Measurements from ENCODE around the gene ATAD3B. TPM values are rescaled to one million over a fixed set of nuclear protein-coding genes. Genes with fewer than 3 reads are reported as not detected.
"Not testable (repeated sequence)": the region's sequence is repeated elsewhere in the genome, so short reads cannot be mapped to it uniquely, and the experiment has no call there.

ATAD3B gene
- total and polyA plus RNA-seq, 4 donors = 6.4 to 14.3 (median 10.3) TPM

DNA sequence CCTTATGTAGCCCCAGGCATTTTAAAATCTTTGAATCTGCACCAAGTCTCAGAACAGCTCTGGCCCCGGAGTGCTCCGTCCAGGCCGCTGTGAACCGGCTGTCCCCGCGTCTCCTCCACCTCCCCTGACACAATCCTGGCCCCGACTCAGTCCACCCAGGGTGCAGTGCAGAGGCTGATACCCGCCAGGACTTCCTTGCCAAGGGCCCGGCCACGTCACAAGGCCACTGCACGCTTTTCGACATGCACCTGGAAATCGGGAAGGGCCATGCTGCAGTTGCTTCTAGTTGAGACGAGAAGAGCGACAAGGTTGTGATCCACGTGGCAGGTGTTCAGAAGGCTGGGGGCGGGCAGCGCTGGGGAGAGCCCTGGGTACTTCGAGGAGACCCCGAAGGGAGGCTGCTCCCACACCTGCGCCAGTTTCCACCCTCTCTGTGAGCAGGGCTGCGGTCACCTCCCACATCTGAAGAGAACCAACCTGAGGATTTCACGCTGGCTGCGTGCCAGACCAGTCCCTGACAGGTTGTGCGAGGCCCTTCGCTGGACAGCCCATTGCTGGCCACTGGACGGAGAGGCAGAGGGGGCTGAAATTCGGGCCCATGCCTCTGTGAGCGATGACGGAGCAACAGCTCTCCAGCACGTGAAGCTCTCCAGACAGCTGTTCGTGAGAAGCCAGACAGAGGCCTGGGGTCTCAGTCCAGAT is 29.3 kb upstream of the ATAD3B start:
- Histone ChIP-seq H3K27ac (ENCODE audit: low read depth in 1 of 2, low read length in 2 of 2) (no peak overlapping the region), H3K4me3 (ENCODE audit: low read depth in 1 of 3, low read length in 3 of 3) (no peak overlapping the region), H3K36me3 (ENCODE audit: control insufficient read depth in 4 of 4, insufficient read depth in 3 of 4, low read depth in 1 of 4, low read length in 3 of 4) (peaks cover 0 to 3% (median 0%) of the 10 kb centered on the region in 4 donors), H3K27me3 (ENCODE audit: control insufficient read depth in 4 of 4, insufficient read depth in 4 of 4, low read length in 3 of 4) (no peaks in the 10 kb centered on the region), H3K9me3 (ENCODE audit: control insufficient read depth in 4 of 4, low read length in 3 of 4) (no peaks in the 10 kb centered on the region), H3K4me1 (ENCODE audit: control insufficient read depth in 4 of 4, insufficient read depth in 4 of 4, low read length in 3 of 4) (peaks cover 16 to 34% (median 24%) of the 10 kb centered on the region in 4 donors), H3K9ac (ENCODE audit: low read depth in 1 of 2, low read length in 2 of 2) (no peak overlapping the region)
- no peak for DNase-seq (ENCODE audit: low spot score)
- 89% methylated on average over 32 of the region's 32 CpGs for WGBS
- no peak for TF ChIP-seq FOXA1 (IDR thresholded peaks at IDR 0.05)
- TF ChIP-seq NR2F2 (IDR thresholded peaks at IDR 0.05) = no peak
- no peak for TF ChIP-seq TAF1 (conservative IDR thresholded peaks at IDR 0.05)
- no peak for TF ChIP-seq JUND (IDR thresholded peaks at IDR 0.05)
- no peak for TF ChIP-seq SP1 (IDR thresholded peaks at IDR 0.05)
- no peak for TF ChIP-seq HNF4G (IDR thresholded peaks at IDR 0.05)
- TF ChIP-seq RXRA (IDR thresholded peaks at IDR 0.05) = no peak

- DNase-seq (ENCODE audit: low spot score); H3K9me3 ChIP-seq (ENCODE audit: control insufficient read depth in 4 of 4, low read length in 3 of 4); H3K27me3 ChIP-seq (ENCODE audit: control insufficient read depth in 4 of 4, insufficient read depth in 4 of 4, low read length in 3 of 4); H3K36me3 ChIP-seq (ENCODE audit: control insufficient read depth in 4 of 4, insufficient read depth in 3 of 4, low read depth in 1 of 4, low read length in 3 of 4); H3K9ac ChIP-seq (ENCODE audit: low read depth in 1 of 2, low read length in 2 of 2); H3K4me1 ChIP-seq (ENCODE audit: control insufficient read depth in 4 of 4, insufficient read depth in 4 of 4, low read length in 3 of 4); H3K27ac ChIP-seq (ENCODE audit: low read depth in 1 of 2, low read length in 2 of 2); H3K4me3 ChIP-seq (ENCODE audit: low read depth in 1 of 3, low read length in 3 of 3): not testable (repeated sequence)
- 95% methylated on average over 19 of the region's 19 CpGs for WGBS
These were observed 24.9 kb upstream of the ATAD3B start for GRCh38 chr1:1446631-1447030.

DNA sequence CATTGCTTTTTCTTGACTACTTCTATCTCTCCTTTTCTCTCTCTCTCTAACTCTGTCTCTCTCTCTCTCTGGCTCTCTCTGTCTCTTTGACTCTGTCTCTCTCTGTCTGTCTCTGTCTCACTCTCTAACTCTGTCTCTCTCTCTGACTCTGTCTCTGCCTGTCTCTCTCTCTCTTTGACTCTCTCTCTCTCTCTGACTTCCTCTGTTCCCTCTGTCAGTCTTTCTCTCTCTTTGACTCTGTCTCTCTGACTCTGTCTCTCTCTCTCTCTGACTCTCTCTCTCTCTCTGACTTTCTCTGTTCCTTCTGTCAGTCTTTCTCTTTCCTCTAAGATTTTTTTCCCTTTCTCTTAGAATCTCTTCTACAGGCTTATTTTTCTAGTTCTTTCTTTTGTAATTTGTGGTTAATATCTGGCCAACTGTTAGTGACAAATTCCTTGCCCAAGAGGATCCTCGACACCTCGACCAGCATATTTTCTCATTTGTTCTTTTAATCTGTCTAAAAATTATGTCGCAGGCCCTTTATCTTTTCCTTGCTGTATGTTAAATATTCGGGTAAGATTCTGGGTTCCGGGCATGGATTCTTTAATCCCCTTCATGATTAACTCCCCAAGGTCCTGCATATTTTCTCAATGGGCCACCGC is 22.3 kb upstream of the ATAD3B start, which contains the start of gene ATAD3C:
ATAD3C (plus strand) TSS at position 591 of the 641 bp plus-strand sequence. CDS start 995 bp downstream, outside the sequence.
- no peaks in the 10 kb centered on the region for H3K27me3 ChIP-seq (ENCODE audit: control insufficient read depth in 4 of 4, insufficient read depth in 4 of 4, low read length in 3 of 4)
- WGBS = 88% methylated on average over 6 of the region's 6 CpGs
- H3K9ac ChIP-seq (ENCODE audit: low read depth in 1 of 2, low read length in 2 of 2) = no peak within 1 kb of the TSS
- H3K27ac ChIP-seq (ENCODE audit: low read depth in 1 of 2, low read length in 2 of 2) = no peak within 1 kb of the TSS
- no peak for TF ChIP-seq YY1 (IDR thresholded peaks at IDR 0.05)
- TF ChIP-seq FOXA2 (IDR thresholded peaks at IDR 0.05) = no peak
- no peak for TF ChIP-seq RXRA (IDR thresholded peaks at IDR 0.05)
- H3K4me3 ChIP-seq (ENCODE audit: low read depth in 1 of 3, low read length in 3 of 3) = no peak within 1 kb of the TSS
- no peak for DNase-seq (ENCODE audit: low spot score)
- no peaks in the 10 kb centered on the region for H3K4me1 ChIP-seq (ENCODE audit: control insufficient read depth in 4 of 4, insufficient read depth in 4 of 4, low read length in 3 of 4)
- no peaks in the 10 kb centered on the region for H3K36me3 ChIP-seq (ENCODE audit: control insufficient read depth in 4 of 4, insufficient read depth in 3 of 4, low read depth in 1 of 4, low read length in 3 of 4)
- H3K9me3 ChIP-seq (ENCODE audit: control insufficient read depth in 4 of 4, low read length in 3 of 4) = no peaks in the 10 kb centered on the region

GRCh38 chr1:1450616-1451015 is 20.9 kb upstream of the ATAD3B start:
- not testable (repeated sequence) for H3K36me3 ChIP-seq (ENCODE audit: control insufficient read depth in 4 of 4, insufficient read depth in 3 of 4, low read depth in 1 of 4, low read length in 3 of 4); H3K9me3 ChIP-seq (ENCODE audit: control insufficient read depth in 4 of 4, low read length in 3 of 4); DNase-seq (ENCODE audit: low spot score); H3K27ac ChIP-seq (ENCODE audit: low read depth in 1 of 2, low read length in 2 of 2); H3K4me3 ChIP-seq (ENCODE audit: low read depth in 1 of 3, low read length in 3 of 3); H3K27me3 ChIP-seq (ENCODE audit: control insufficient read depth in 4 of 4, insufficient read depth in 4 of 4, low read length in 3 of 4); H3K9ac ChIP-seq (ENCODE audit: low read depth in 1 of 2, low read length in 2 of 2); H3K4me1 ChIP-seq (ENCODE audit: control insufficient read depth in 4 of 4, insufficient read depth in 4 of 4, low read length in 3 of 4)
- WGBS = 90% methylated on average over 22 of the region's 22 CpGs

Data from liver (tissue), 9 donors.